ENCODE measurements around the gene DPP4. TPM values are rescaled to one million over a fixed set of nuclear protein-coding genes. Genes with fewer than 3 reads are reported as not detected.

The DPP4 gene
- polyA plus RNA-seq, 1 donor from 2014 or later: not detected

DNA sequence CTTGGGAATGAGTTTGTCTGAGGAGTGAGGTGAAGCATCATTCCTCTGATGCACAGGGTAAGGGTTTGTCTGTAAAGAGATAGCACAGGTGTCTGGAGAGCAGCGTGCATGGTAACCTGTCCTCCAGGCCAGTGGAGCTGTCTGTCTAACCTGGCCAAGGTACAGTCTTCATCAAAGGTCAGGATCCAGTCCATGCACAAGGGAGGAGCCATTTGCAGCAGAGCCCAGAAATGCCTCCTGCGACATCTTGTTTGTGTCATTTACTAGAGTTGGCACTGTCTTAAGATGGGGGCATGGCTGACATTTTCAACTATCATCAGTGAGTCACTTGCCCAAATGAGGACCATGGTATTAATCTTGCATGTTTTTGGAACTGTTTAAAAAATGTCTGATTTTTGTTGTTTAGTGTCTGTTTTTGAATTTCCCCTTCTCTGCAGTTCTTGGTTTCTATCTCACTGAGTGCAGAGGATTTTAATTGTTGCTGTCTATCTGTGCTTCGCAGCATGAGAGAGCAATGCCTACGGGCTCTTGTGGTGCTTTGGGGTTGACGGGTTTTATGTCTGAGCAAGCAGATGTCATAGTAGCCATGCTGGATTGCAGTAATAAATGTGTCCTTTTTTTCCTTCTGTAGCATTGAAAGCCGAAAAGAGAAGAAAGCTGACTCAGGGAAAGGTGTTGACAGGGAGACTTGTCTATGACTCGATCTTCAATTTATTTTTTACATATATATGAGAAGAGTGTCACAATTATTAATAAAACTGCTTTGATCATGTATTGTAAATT lies 91.3 kb downstream of the DPP4 start:
- no peaks in the 10 kb centered on the region for H3F3A ChIP-seq (ENCODE audit: insufficient read depth, low read length, poor library complexity, severe bottlenecking)
- TF ChIP-seq RAD21 (conservative IDR thresholded peaks at IDR 0.05): no peak
- TF ChIP-seq TAF1 (IDR thresholded peaks at IDR 0.05; ENCODE audit: low read depth): no peak
- no peak for TF ChIP-seq EP300 (conservative IDR thresholded peaks at IDR 0.05; ENCODE audit: poor library complexity, severe bottlenecking)
- no peak for TF ChIP-seq MXI1 (conservative IDR thresholded peaks at IDR 0.05; ENCODE audit: poor library complexity, severe bottlenecking)
- TF ChIP-seq POLR2AphosphoS5 (IDR thresholded peaks at IDR 0.05): no peak
- TF ChIP-seq, protein P1, sequence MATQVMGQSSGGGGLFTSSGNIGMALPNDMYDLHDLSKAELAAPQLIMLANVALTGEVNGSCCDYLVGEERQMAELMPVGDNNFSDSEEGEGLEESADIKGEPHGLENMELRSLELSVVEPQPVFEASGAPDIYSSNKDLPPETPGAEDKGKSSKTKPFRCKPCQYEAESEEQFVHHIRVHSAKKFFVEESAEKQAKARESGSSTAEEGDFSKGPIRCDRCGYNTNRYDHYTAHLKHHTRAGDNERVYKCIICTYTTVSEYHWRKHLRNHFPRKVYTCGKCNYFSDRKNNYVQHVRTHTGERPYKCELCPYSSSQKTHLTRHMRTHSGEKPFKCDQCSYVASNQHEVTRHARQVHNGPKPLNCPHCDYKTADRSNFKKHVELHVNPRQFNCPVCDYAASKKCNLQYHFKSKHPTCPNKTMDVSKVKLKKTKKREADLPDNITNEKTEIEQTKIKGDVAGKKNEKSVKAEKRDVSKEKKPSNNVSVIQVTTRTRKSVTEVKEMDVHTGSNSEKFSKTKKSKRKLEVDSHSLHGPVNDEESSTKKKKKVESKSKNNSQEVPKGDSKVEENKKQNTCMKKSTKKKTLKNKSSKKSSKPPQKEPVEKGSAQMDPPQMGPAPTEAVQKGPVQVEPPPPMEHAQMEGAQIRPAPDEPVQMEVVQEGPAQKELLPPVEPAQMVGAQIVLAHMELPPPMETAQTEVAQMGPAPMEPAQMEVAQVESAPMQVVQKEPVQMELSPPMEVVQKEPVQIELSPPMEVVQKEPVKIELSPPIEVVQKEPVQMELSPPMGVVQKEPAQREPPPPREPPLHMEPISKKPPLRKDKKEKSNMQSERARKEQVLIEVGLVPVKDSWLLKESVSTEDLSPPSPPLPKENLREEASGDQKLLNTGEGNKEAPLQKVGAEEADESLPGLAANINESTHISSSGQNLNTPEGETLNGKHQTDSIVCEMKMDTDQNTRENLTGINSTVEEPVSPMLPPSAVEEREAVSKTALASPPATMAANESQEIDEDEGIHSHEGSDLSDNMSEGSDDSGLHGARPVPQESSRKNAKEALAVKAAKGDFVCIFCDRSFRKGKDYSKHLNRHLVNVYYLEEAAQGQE (IDR thresholded peaks at IDR 0.05; ENCODE audit: borderline replicate concordance): no peak
- TF ChIP-seq, protein P2, sequence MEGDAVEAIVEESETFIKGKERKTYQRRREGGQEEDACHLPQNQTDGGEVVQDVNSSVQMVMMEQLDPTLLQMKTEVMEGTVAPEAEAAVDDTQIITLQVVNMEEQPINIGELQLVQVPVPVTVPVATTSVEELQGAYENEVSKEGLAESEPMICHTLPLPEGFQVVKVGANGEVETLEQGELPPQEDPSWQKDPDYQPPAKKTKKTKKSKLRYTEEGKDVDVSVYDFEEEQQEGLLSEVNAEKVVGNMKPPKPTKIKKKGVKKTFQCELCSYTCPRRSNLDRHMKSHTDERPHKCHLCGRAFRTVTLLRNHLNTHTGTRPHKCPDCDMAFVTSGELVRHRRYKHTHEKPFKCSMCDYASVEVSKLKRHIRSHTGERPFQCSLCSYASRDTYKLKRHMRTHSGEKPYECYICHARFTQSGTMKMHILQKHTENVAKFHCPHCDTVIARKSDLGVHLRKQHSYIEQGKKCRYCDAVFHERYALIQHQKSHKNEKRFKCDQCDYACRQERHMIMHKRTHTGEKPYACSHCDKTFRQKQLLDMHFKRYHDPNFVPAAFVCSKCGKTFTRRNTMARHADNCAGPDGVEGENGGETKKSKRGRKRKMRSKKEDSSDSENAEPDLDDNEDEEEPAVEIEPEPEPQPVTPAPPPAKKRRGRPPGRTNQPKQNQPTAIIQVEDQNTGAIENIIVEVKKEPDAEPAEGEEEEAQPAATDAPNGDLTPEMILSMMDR (IDR thresholded peaks at IDR 0.05; ENCODE audit: poor library complexity, severe bottlenecking): no peak
- no peak for TF ChIP-seq SMC3 (conservative IDR thresholded peaks at IDR 0.05; ENCODE audit: poor library complexity)
- no peak for TF ChIP-seq EZH2 (IDR thresholded peaks at IDR 0.05; ENCODE audit: borderline replicate concordance, insufficient read depth, low read length, poor library complexity, severe bottlenecking)
- H3K9me2 ChIP-seq (ENCODE audit: insufficient read depth, low read length): no peaks in the 10 kb centered on the region
- H4K20me1 ChIP-seq (ENCODE audit: insufficient read depth): no peaks in the 10 kb centered on the region
- no peaks in the 10 kb centered on the region for H3K79me2 ChIP-seq (replicated peaks; ENCODE audit: insufficient read depth, low read length)
- no peak overlapping the region for H3K4me3 ChIP-seq (ENCODE audit: low read length)
- no peaks in the 10 kb centered on the region for H3K27me3 ChIP-seq (ENCODE audit: insufficient read depth, low read depth, low read length)
- no peaks in the 10 kb centered on the region for H3K36me3 ChIP-seq (ENCODE audit: insufficient read depth, low read length)
- H3K27ac ChIP-seq (ENCODE audit: low read length): no peak overlapping the region
- H2AFZ ChIP-seq (ENCODE audit: low read depth, low read length): no peak overlapping the region
- H3K4me2 ChIP-seq (ENCODE audit: low read length): no peak overlapping the region
- H3K9ac ChIP-seq (ENCODE audit: low read length): no peak overlapping the region
- H3K9me3 ChIP-seq (ENCODE audit: low read length): no peaks in the 10 kb centered on the region

DNA sequence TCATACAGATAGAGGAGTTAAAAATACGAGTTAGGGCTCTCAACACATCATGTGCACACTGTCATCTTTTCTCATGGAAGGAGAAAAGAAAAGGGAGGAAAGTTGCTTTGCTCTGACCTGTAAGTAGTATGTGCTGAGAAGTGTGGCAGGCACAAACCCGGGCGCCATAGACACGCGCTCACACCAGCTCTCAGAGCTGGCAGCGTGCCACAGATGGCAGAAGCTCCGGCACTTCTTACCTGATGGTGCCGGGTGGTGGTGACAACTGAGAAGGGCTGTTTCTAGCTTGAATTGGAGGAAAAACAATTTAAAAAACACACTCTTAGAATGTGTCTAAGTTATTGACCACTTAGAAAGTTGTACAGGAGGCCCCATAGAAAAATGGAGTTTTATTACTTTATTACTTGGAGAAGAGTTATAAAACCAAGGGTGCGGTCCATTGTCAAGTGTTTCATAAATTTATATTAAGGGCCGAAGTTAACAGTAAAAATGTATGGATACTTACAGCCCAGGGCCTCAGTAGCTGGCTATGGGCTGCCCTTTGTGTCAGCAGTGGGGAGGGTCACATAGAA lies 92.2 kb downstream of the DPP4 start:
- no peaks in the 10 kb centered on the region for H4K20me1 ChIP-seq (ENCODE audit: insufficient read depth)
- no peak overlapping the region for H3K4me3 ChIP-seq (ENCODE audit: low read length)
- H3K27ac ChIP-seq (ENCODE audit: low read length): no peak overlapping the region
- no peaks in the 10 kb centered on the region for H3F3A ChIP-seq (ENCODE audit: insufficient read depth, low read length, poor library complexity, severe bottlenecking)
- H3K36me3 ChIP-seq (ENCODE audit: insufficient read depth, low read length): no peaks in the 10 kb centered on the region
- no peaks in the 10 kb centered on the region for H3K79me2 ChIP-seq (replicated peaks; ENCODE audit: insufficient read depth, low read length)
- no peak overlapping the region for H2AFZ ChIP-seq (ENCODE audit: low read depth, low read length)
- no peak overlapping the region for H3K4me2 ChIP-seq (ENCODE audit: low read length)
- H3K9me3 ChIP-seq (ENCODE audit: low read length): no peaks in the 10 kb centered on the region
- no peaks in the 10 kb centered on the region for H3K27me3 ChIP-seq (ENCODE audit: insufficient read depth, low read depth, low read length)
- no peak overlapping the region for H3K9ac ChIP-seq (ENCODE audit: low read length)
- no peaks in the 10 kb centered on the region for H3K9me2 ChIP-seq (ENCODE audit: insufficient read depth, low read length)
- TF ChIP-seq TAF1 (IDR thresholded peaks at IDR 0.05; ENCODE audit: low read depth) (no peak), SMC3 (conservative IDR thresholded peaks at IDR 0.05; ENCODE audit: poor library complexity) (no peak), MXI1 (conservative IDR thresholded peaks at IDR 0.05; ENCODE audit: poor library complexity, severe bottlenecking) (no peak), POLR2AphosphoS5 (IDR thresholded peaks at IDR 0.05) (no peak), EZH2 (IDR thresholded peaks at IDR 0.05; ENCODE audit: borderline replicate concordance, insufficient read depth, low read length, poor library complexity, severe bottlenecking) (no peak), EP300 (conservative IDR thresholded peaks at IDR 0.05; ENCODE audit: poor library complexity, severe bottlenecking) (no peak), RAD21 (conservative IDR thresholded peaks at IDR 0.05) (no peak)
- TF ChIP-seq, protein P1 (IDR thresholded peaks at IDR 0.05; ENCODE audit: borderline replicate concordance): no peak
- TF ChIP-seq, protein P2 (IDR thresholded peaks at IDR 0.05; ENCODE audit: poor library complexity, severe bottlenecking): no peak

Data from neural cell (in vitro differentiated cells).